ENCODE measurements around the gene RGS3.
A peak's percentile ranks its signal among the peaks of the same experiment; 100 is the strongest.
"Not testable (repeated sequence)": the region's sequence is repeated elsewhere in the genome, so short reads cannot be mapped to it uniquely, and the experiment has no call there.

The RGS3 gene

GRCh38 chr9:113636165-113636564 is 172.6 kb downstream of the RGS3 start:
- Mint-ChIP-seq H3K4me1 (peaks cover 78% of the 10 kb centered on the region), H3K4me3 (peak overlapping the region in 1 of 3 experiments; percentile 6), H3K27ac (peak overlapping the region in 1 of 3 experiments; percentile 71), H3K9me3 (peaks cover 3% of the 10 kb centered on the region), H3K27me3 (ENCODE audit: low read depth) (peaks cover 7% of the 10 kb centered on the region), H3K36me3 (ENCODE audit: low read depth) (no peaks in the 10 kb centered on the region)
- no peak for TF ChIP-seq CTCF (IDR thresholded peaks at IDR 0.05; ENCODE audit: unreplicated experiment in 3 of 3)

- Mint-ChIP-seq H3K36me3 (ENCODE audit: low read depth) (no peaks in the 10 kb centered on the region), H3K4me1 (peaks cover 78% of the 10 kb centered on the region), H3K4me3 (no peak overlapping the region)
These were observed 173.2 kb downstream of the RGS3 start for GRCh38 chr9:113636693-113637092.

DNA sequence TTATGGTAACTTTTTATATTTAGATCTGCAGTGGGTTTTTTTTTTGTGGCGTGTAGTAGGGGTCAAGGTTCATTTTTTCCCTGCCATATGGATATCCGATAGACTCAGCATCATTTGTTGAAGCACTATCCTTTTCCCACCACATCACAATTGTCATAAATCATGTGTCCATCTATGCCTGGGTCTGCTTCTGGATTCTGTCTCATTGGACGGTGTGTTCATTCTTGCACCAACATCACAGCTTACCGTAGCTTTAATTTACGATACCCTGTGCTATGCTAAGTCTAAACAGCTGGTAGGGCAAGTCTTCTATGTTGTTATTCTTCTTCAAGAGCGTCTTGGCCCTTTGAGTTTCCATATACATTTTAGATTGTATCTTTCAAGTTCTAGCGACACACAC is 175.0 kb downstream of the RGS3 start:
- H3K9me3 Mint-ChIP-seq: peaks cover 11% of the 10 kb centered on the region
- TF ChIP-seq CTCF (IDR thresholded peaks at IDR 0.05; ENCODE audit: unreplicated experiment in 3 of 3): no peak
- H3K27ac Mint-ChIP-seq: peak overlapping the region in 2 of 3 experiments; percentile 32 to 65
- peaks cover under 1% of the 10 kb centered on the region for H3K27me3 Mint-ChIP-seq (ENCODE audit: low read depth)
- no peaks in the 10 kb centered on the region for H3K36me3 Mint-ChIP-seq (ENCODE audit: low read depth)
- H3K4me3 Mint-ChIP-seq: no peak overlapping the region
- H3K4me1 Mint-ChIP-seq: peaks cover 63% of the 10 kb centered on the region

More at GRCh38 chr9:113636693-113637092, 173.2 kb downstream of the RGS3 start:
- H3K27ac Mint-ChIP-seq: peak overlapping the region; percentile 32 to 71 (median 57)
- peaks cover 4% of the 10 kb centered on the region for H3K27me3 Mint-ChIP-seq (ENCODE audit: low read depth)
- no peak for TF ChIP-seq CTCF (IDR thresholded peaks at IDR 0.05; ENCODE audit: unreplicated experiment in 3 of 3)
- H3K9me3 Mint-ChIP-seq: peaks cover 6% of the 10 kb centered on the region

- no peaks in the 10 kb centered on the region for H3K36me3 Mint-ChIP-seq (ENCODE audit: low read depth)
- H3K4me3 Mint-ChIP-seq: peak overlapping the region in 1 of 3 experiments; percentile 1
- H3K27ac Mint-ChIP-seq: peak overlapping the region in 2 of 3 experiments; percentile 32 to 65
- H3K4me1 Mint-ChIP-seq: peaks cover 60% of the 10 kb centered on the region
- peaks cover 12% of the 10 kb centered on the region for H3K9me3 Mint-ChIP-seq
- H3K27me3 Mint-ChIP-seq (ENCODE audit: low read depth): no peaks in the 10 kb centered on the region
- TF ChIP-seq CTCF (IDR thresholded peaks at IDR 0.05; ENCODE audit: unreplicated experiment in 3 of 3): no peak
These were observed 175.4 kb downstream of the RGS3 start for GRCh38 chr9:113638897-113639296.

DNA sequence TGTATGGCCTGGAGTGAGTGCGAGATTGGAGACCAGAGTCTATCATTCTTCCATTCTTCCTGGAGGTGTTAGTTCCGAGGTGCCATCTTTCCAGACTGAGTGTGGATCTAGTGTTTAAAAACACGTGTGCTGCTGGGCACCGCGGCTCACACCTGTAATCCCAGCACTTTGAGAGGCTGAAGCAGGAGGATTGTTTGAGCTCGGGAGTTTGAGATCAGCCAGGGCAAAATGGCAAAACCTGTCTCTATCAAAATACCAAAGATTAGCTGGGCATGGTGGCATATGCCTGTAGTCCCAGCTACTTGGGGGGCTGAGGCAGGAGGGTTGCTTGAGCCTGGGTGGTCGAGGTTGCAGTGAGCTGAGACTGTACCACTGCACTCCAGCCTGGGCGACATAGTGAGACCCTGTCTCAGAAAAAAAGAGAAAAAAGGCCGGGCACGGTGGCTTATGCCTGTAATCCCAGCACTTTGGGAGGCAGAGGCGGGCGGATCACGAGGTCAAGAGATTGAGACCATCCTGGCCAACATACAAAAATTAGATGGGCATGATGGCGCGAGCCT is 176.0 kb downstream of the RGS3 start:
- peak overlapping the region in 2 of 3 experiments; percentile 32 to 65 for H3K27ac Mint-ChIP-seq
- H3K27me3 Mint-ChIP-seq (ENCODE audit: low read depth); H3K4me3 Mint-ChIP-seq; H3K36me3 Mint-ChIP-seq (ENCODE audit: low read depth): not testable (repeated sequence)
- peaks cover 58% of the 10 kb centered on the region for H3K4me1 Mint-ChIP-seq
- H3K9me3 Mint-ChIP-seq: peaks cover 12% of the 10 kb centered on the region

- H3K27me3 Mint-ChIP-seq (ENCODE audit: low read depth): no peaks in the 10 kb centered on the region
- TF ChIP-seq CTCF (IDR thresholded peaks at IDR 0.05; ENCODE audit: unreplicated experiment in 3 of 3): no peak
- H3K27ac Mint-ChIP-seq: peak overlapping the region; percentile 32 to 70 (median 68)
- no peak overlapping the region for H3K4me3 Mint-ChIP-seq
- H3K4me1 Mint-ChIP-seq: peaks cover 51% of the 10 kb centered on the region
- H3K36me3 Mint-ChIP-seq (ENCODE audit: low read depth): no peaks in the 10 kb centered on the region
- H3K9me3 Mint-ChIP-seq: peaks cover 12% of the 10 kb centered on the region
These were observed 176.9 kb downstream of the RGS3 start for GRCh38 chr9:113640418-113640817.
